PFSK-1 (cell line): ENCODE measurements around the gene ATG2A.

Experiments
- FOXP2 ChIP-seq: optimal IDR thresholded peaks from 2 replicates; pipeline ENCODE3; 2011; ENCODE audit warnings: borderline replicate concordance, control low read depth, inconsistent platforms; ENCODE audit not compliant: insufficient read depth; ENCODE audit errors: extremely low read length, extremely low read depth
- POLR2AphosphoS5 ChIP-seq: IDR thresholded peaks from 2 replicates; pipeline ENCODE4 v1.6.1; 2012; ENCODE audit warnings: low read depth, mild to moderate bottlenecking, control low read depth, low read length, moderate library complexity
- REST ChIP-seq, 2 experiments: IDR thresholded peaks; 2 replicates each; pipeline versions ENCODE4 v1.6.1 to v1.8.0; 2011 to 2012; ENCODE audit warnings: low read depth in 2 of 2, low read length in 2 of 2, control low read depth in 1 of 2, inconsistent platforms in 1 of 2, mild to moderate bottlenecking in 1 of 2, moderate library complexity in 1 of 2; ENCODE audit not compliant: insufficient read depth in 1 of 2
- SIN3A ChIP-seq: IDR thresholded peaks from 2 replicates; pipeline ENCODE4 v1.6.1; 2012; ENCODE audit warnings: mild to moderate bottlenecking, low read length, moderate library complexity, borderline replicate concordance; ENCODE audit not compliant: insufficient read depth
- TAF1 ChIP-seq: IDR thresholded peaks from 2 replicates; pipeline ENCODE4 v1.6.1; 2012; ENCODE audit warnings: low read length, control low read depth, borderline replicate concordance; ENCODE audit not compliant: insufficient read depth

The ATG2A gene

GRCh38 chr11:64888406-64888728 is 28.6 kb downstream of the ATG2A start:
- TF ChIP-seq REST (IDR thresholded peaks at IDR 0.05; ENCODE audit: insufficient read depth in 1 of 2, low read depth in 2 of 2, low read length in 2 of 2): no peak

GRCh38 chr11:64887757-64888405 is 29.1 kb downstream of the ATG2A start:
- TF ChIP-seq REST (IDR thresholded peaks at IDR 0.05; ENCODE audit: insufficient read depth in 1 of 2, low read depth in 2 of 2, low read length in 2 of 2): no peak
- no peak for TF ChIP-seq FOXP2
- no peak for TF ChIP-seq SIN3A
- TF ChIP-seq POLR2AphosphoS5: peak; percentile 50; the same call in 1 of the 2 replicates

- TF ChIP-seq REST (IDR thresholded peaks at IDR 0.05; ENCODE audit: insufficient read depth in 1 of 2, low read depth in 2 of 2, low read length in 2 of 2) (no peak), FOXP2 (no peak), TAF1 (no peak), POLR2AphosphoS5 (no peak), SIN3A (no peak)
Observed at GRCh38 chr11:64887234-64887756, 29.7 kb downstream of the ATG2A start.

- TF ChIP-seq REST (IDR thresholded peaks at IDR 0.05; ENCODE audit: insufficient read depth in 1 of 2, low read depth in 2 of 2, low read length in 2 of 2) (no peak), FOXP2 (no peak), SIN3A (no peak; the same call in 1 of the 2 replicates), POLR2AphosphoS5 (no peak), TAF1 (no peak)
Observed at GRCh38 chr11:64885367-64886286, 31.4 kb downstream of the ATG2A start.
